GM12892 (cell line): ENCODE measurements around the gene ERVFRD-1.

Experiments used
- DNase-seq: peaks from one replicate; pipeline ENCODE4 v3.0.0; 2011; ENCODE audit not compliant: insufficient read length
- FAIRE-seq: peaks from 2 replicates; lab custom pipeline; 2011; peaks lifted over from hg19 to GRCh38; lab: Jason Lieb, UNC
- POLR2A ChIP-seq: IDR thresholded peaks from 2 replicates; pipeline ENCODE4 v1.6.1; 2011; ENCODE audit warnings: low read depth, low read length, control low read depth
- POLR2AphosphoS5 ChIP-seq: IDR thresholded peaks from 2 replicates; pipeline ENCODE4 v1.6.1; 2011; ENCODE audit warnings: low read depth, low read length, control low read depth
- TAF1 ChIP-seq: IDR thresholded peaks from 2 replicates; pipeline ENCODE4 v1.6.1; 2011; ENCODE audit warnings: low read depth, mild to moderate bottlenecking, control low read depth, low read length, borderline replicate concordance

ERVFRD-1 gene

DNA sequence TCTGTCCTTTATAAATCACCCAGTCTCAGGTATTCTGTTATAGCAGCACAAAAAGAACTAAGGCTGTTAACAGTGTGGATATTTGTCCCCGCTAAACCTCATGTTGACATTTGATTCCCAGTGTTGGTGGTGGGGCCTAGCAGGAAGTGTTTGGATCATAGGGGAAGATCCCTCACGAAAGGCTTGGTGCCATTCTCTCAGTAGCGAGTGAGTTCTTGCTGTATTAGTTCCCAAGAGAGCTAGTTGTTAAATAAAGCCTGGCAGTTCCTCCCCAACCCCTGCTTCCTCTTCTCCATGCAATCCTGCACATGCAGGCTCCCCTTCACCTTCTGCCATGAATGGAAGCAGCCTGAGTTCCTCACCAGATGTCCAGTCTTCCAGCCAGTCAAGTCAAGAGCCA, 29.8 kb upstream of the ERVFRD-1 start:
- no peak for FAIRE-seq
- TF ChIP-seq POLR2AphosphoS5 (no peak), TAF1 (no peak), POLR2A (no peak)
- DNase-seq = no peak

DNA sequence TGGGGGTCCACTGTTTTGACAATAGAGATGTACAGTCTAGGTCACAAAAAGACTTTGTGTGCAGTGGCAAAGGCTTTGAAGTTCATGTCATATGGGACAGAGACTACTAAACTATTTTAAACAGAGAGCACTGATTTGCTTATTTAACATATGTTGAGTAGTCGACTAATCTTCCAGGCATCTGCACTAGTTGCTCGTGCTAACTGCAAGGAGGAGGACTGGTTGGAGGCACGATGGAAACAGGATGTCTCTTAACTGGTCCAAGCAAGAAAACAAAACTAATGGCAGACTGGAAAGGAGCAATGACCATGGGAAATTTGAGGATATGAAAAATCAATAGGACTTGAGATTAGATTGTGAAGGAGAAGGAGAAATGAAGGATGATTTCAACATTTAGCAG, 28.5 kb upstream of the ERVFRD-1 start:
- FAIRE-seq (no peak), DNase-seq (no peak)

GRCh38 chr6:11139051-11139960, 27.8 kb upstream of the ERVFRD-1 start:
- DNase-seq = no peak
- peak; percentile 73 for FAIRE-seq
- TF ChIP-seq POLR2A = no peak
- TF ChIP-seq POLR2AphosphoS5 = no peak
- TF ChIP-seq TAF1 = no peak

More for the DNA sequence above, 28.5 kb upstream of the ERVFRD-1 start:
- no peak for TF ChIP-seq TAF1
- no peak for TF ChIP-seq POLR2A
- no peak for TF ChIP-seq POLR2AphosphoS5

GRCh38 chr6:11136809-11137208, 25.3 kb upstream of the ERVFRD-1 start:
- no peak for FAIRE-seq
- TF ChIP-seq TAF1 = no peak
- TF ChIP-seq POLR2A = no peak
- no peak for TF ChIP-seq POLR2AphosphoS5
- DNase-seq = no peak

DNA sequence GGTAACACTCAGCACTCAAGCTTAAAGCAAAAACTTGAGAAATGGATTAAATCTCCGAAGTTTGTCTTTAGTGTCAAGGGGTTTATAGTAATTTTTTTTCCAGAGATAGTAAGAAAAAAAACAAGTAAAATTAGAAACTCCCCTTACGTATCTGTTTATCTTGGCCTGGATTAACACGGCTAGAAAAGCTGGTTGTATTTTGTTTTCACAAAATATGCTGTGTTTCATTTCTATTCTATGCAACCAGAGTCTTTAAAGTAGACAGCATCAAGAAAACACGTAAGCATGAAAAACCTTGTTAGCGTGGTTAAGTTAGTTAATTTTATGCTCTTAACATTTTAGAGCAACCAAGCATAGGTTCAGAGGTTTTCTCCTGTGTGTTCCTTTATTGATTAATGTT, 21.8 kb upstream of the ERVFRD-1 start:
- FAIRE-seq = no peak
- TF ChIP-seq POLR2AphosphoS5 = no peak
- TF ChIP-seq POLR2A = no peak
- no peak for TF ChIP-seq TAF1
- DNase-seq = no peak

DNA sequence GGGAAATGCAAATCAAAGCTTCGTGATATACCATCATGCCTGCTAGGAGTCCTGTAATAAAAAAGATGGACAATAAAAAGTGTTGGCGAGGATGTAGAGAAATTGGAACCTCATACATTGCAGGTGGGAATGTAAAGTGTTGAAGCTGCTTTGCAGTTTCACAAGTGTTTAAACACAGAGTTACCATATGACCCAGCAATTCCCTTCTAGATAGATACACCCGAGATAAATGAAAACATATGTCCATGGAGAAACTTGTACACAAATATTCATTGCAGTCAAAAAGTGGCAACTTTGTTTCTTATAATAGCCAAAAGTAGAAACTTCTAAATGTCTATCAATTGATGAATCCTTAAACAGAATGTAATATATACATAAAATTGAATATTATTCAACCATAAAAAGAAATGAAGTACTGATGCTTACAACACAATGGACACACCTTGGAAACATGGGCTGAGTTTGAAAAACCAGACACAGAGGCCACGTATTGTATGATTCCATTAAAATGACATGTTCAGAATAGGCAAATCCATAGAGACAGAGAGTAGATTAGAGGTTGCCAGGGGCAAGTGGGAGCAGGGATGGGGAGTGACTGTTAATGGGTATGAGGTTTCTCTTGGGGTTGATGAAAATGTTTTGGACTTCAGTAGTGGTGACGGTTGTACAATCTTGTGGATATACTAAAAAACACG, 20.8 kb upstream of the ERVFRD-1 start:
- no peak for FAIRE-seq
- TF ChIP-seq POLR2A (no peak), TAF1 (no peak), POLR2AphosphoS5 (no peak)
- DNase-seq = no peak

GRCh38 chr6:11130605-11131004, 19.1 kb upstream of the ERVFRD-1 start:
- DNase-seq (no peak), FAIRE-seq (no peak)
- no peak for TF ChIP-seq POLR2A
- TF ChIP-seq POLR2AphosphoS5 = no peak
- no peak for TF ChIP-seq TAF1

DNA sequence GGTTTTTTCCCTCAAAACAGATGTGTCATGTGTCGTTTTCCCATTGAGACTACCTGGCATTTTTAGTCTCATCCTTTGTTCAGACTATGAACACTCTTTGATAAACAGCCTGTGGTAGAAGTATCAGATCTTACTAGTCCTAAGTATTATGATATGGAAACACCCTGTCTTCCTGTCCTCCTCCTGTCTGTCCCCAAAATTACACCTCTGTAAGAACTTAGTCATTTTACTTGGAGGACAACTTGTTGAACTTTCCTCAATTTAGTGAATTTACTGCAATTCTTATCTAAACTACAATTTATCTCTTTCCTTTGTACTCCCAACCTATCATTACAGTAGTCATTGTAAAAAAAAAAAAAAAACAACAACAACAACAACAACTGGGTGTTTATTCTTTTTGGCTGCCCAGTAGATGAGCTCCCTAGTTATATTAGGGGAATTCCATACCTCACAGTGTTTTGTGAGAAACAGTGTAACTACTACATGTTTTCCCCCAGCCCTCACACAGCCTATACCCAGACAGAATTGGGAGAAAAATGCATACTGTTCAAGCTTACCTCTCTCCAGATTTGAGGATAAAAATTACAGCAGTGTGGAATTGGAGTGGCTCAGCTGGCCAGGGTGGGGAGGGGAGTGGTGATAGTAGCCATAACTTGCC, 18.5 kb upstream of the ERVFRD-1 start:
- DNase-seq (no peak), FAIRE-seq (no peak)

GRCh38 chr6:11128608-11129007, 17.1 kb upstream of the ERVFRD-1 start:
- TF ChIP-seq TAF1 = no peak
- no peak for TF ChIP-seq POLR2AphosphoS5
- TF ChIP-seq POLR2A = no peak
- DNase-seq (no peak), FAIRE-seq (no peak)

More for the DNA sequence above, 18.5 kb upstream of the ERVFRD-1 start:
- TF ChIP-seq POLR2A (no peak), POLR2AphosphoS5 (no peak), TAF1 (no peak)

- TF ChIP-seq TAF1 (no peak), POLR2AphosphoS5 (no peak), POLR2A (no peak)
- FAIRE-seq = no peak
Observed at GRCh38 chr6:11126876-11127275, 15.4 kb upstream of the ERVFRD-1 start.

DNA sequence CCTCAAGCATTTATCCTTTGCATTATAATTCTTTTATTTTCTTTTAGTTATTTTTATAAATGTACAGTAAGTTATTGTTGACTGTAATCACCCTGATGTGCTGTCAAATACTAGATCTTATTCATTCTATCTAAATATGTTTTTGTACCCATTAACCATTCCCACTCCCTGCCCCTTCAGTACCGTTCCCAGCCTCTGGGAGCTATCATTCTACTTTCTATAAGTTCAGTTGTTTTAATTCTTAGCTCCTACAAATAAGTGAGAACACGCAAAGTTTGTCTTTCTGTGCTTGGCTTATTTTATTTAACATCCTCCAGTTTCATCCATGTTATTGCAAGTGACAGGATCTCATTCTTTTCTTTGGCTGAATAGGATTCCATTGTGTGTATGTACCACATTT, 12.5 kb upstream of the ERVFRD-1 start:
- no peak for FAIRE-seq
- TF ChIP-seq POLR2AphosphoS5 (no peak), TAF1 (no peak), POLR2A (no peak)
- no peak for DNase-seq

More at GRCh38 chr6:11126876-11127275, 15.4 kb upstream of the ERVFRD-1 start:
- DNase-seq = no peak

GRCh38 chr6:11122380-11122779, 10.9 kb upstream of the ERVFRD-1 start:
- FAIRE-seq (no peak), DNase-seq (no peak)
- TF ChIP-seq POLR2AphosphoS5 (no peak), POLR2A (no peak), TAF1 (no peak)

DNA sequence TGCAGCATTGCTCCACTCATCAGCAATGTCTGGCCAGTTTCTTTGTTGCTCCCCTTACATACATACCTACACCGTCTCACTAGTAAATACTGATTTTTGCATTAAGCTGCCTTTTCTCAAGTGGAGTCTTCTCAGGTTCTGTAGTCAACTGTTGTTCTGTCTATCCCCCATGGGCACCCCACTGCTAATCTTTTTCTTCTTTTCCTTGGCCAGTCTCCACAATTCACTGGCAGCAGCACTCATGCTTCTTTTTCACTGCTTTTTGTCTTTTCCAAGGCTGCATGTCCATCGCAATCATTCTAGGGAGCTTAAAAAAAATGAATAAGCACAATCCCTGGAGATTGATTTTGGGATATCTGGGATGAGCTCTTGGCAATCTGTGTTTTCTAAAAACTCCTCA, 10.3 kb upstream of the ERVFRD-1 start:
- FAIRE-seq (no peak), DNase-seq (no peak)
- TF ChIP-seq POLR2A (no peak), POLR2AphosphoS5 (no peak), TAF1 (no peak)
